H9 (cell line): ENCODE measurements around the gene NFAM1. TPM values are rescaled to one million over a fixed set of nuclear protein-coding genes. Genes with fewer than 3 reads are reported as not detected.

Experiments
- DNase-seq: peaks from one replicate; pipeline ENCODE4 v3.0.0-alpha.2; 2017
- H2AFZ ChIP-seq: one replicate; pipeline ENCODE4 v1.6.1; 2013; ENCODE audit warnings: mild to moderate bottlenecking, low read length, control low read depth, moderate library complexity
- H2AK5ac ChIP-seq: 2 replicates; pipeline ENCODE4 v1.6.1; 2013; ENCODE audit warnings: low read length, control low read depth, mixed read lengths; ENCODE audit not compliant: insufficient read length
- H2BK120ac ChIP-seq: one replicate; pipeline ENCODE4 v1.6.1; 2013; ENCODE audit warnings: low read depth, mild to moderate bottlenecking, low read length, control low read depth, inconsistent platforms; ENCODE audit not compliant: poor library complexity, severe bottlenecking
- H2BK12ac ChIP-seq: 2 replicates; pipeline ENCODE4 v1.6.1; 2013; ENCODE audit warnings: low read length, control low read depth, mixed read lengths, low read depth; ENCODE audit not compliant: insufficient read length
- H2BK15ac ChIP-seq: 2 replicates; pipeline ENCODE4 v1.6.1; 2013; ENCODE audit warnings: low read depth, low read length, control low read depth
- H2BK20ac ChIP-seq: one replicate; pipeline ENCODE4 v1.6.1; 2013; ENCODE audit warnings: low read depth, mild to moderate bottlenecking, low read length, control low read depth, inconsistent platforms; ENCODE audit not compliant: poor library complexity, severe bottlenecking
- H2BK5ac ChIP-seq: 2 replicates; pipeline ENCODE4 v1.6.1; 2013; ENCODE audit warnings: low read length, control low read depth, mixed read lengths; ENCODE audit not compliant: insufficient read length
- H3K14ac ChIP-seq: 2 replicates; pipeline ENCODE4 v1.6.1; 2013; ENCODE audit warnings: low read length, control low read depth; ENCODE audit not compliant: insufficient read depth
- H3K18ac ChIP-seq: 2 replicates; pipeline ENCODE4 v1.6.1; 2013; ENCODE audit warnings: low read depth, mild to moderate bottlenecking, mixed read lengths, low read length, control low read depth; ENCODE audit not compliant: insufficient read length
- H3K23ac ChIP-seq: 2 replicates; pipeline ENCODE4 v1.6.1; 2013; ENCODE audit warnings: low read length, control low read depth, mixed read lengths, low read depth; ENCODE audit not compliant: insufficient read length
- H3K23me2 ChIP-seq: 2 replicates; pipeline ENCODE4 v1.6.1; 2013; ENCODE audit warnings: low read depth, mild to moderate bottlenecking, mixed read lengths, low read length, control low read depth; ENCODE audit not compliant: insufficient read length, poor library complexity, severe bottlenecking
- H3K27ac ChIP-seq: 2 replicates; pipeline ENCODE4 v1.5.1; 2013; ENCODE audit warnings: low read length, control low read depth, mixed read lengths, low read depth; ENCODE audit not compliant: insufficient read length
- H3K27me3 ChIP-seq: 2 replicates; pipeline ENCODE4 v1.6.1; 2013; ENCODE audit warnings: low read length, control low read depth, inconsistent platforms; ENCODE audit not compliant: insufficient read depth
- H3K4ac ChIP-seq: 2 replicates; pipeline ENCODE4 v1.6.1; 2013; ENCODE audit warnings: low read depth, mild to moderate bottlenecking, control low read depth, inconsistent platforms, low read length, moderate library complexity
- H3K4me1 ChIP-seq: 2 replicates; pipeline ENCODE4 v1.6.1; 2013; ENCODE audit warnings: low read length, control low read depth, inconsistent platforms; ENCODE audit not compliant: insufficient read depth
- H3K4me2 ChIP-seq: 2 replicates; pipeline ENCODE4 v1.6.1; 2013; ENCODE audit warnings: low read length, control low read depth, mixed read lengths; ENCODE audit not compliant: insufficient read length, insufficient read depth
- H3K56ac ChIP-seq: 2 replicates; pipeline ENCODE4 v1.6.1; 2013; ENCODE audit warnings: low read depth, mild to moderate bottlenecking, mixed read lengths, low read length, control low read depth; ENCODE audit not compliant: insufficient read length
- H3K79me1 ChIP-seq: 2 replicates; pipeline ENCODE4 v1.6.1; 2013; ENCODE audit warnings: low read depth, mild to moderate bottlenecking, moderate library complexity, low read length, control low read depth, inconsistent platforms; ENCODE audit not compliant: insufficient read depth, poor library complexity, severe bottlenecking
- H3K79me2 ChIP-seq: 2 replicates; pipeline ENCODE4 v1.6.1; 2013; ENCODE audit warnings: low read length, control low read depth, inconsistent platforms; ENCODE audit not compliant: insufficient read depth
- H3K9ac ChIP-seq: 2 replicates; pipeline ENCODE4 v1.6.1; 2013; ENCODE audit warnings: low read length, control low read depth, mixed read lengths; ENCODE audit not compliant: insufficient read length; ENCODE audit errors: extremely low read depth
- H3K9me3 ChIP-seq: one replicate; pipeline ENCODE4 v1.6.1; 2013; ENCODE audit warnings: low read depth, low read length, inconsistent platforms; ENCODE audit not compliant: control insufficient read depth
- H3T11ph ChIP-seq: one replicate; pipeline ENCODE4 v1.6.1; 2013; ENCODE audit warnings: mild to moderate bottlenecking, low read length, control low read depth, inconsistent platforms
- H4K20me1 ChIP-seq: one replicate; pipeline ENCODE4 v1.6.1; 2013; ENCODE audit not compliant: control insufficient read depth, insufficient read length, insufficient read depth
- H4K5ac ChIP-seq: 2 replicates; pipeline ENCODE4 v1.6.1; 2013; ENCODE audit warnings: low read depth, mild to moderate bottlenecking, mixed read lengths, low read length, control low read depth; ENCODE audit not compliant: insufficient read length
- H4K8ac ChIP-seq: replicated peaks from 2 replicates; pipeline ENCODE4 v1.6.1; 2013; ENCODE audit warnings: low read length, control low read depth, mixed read lengths, low read depth; ENCODE audit not compliant: insufficient read length
- H4K91ac ChIP-seq: 2 replicates; pipeline ENCODE4 v1.6.1; 2013; ENCODE audit warnings: low read depth, mild to moderate bottlenecking, moderate library complexity, mixed read lengths, low read length, control low read depth; ENCODE audit not compliant: insufficient read length
- H3K27ac Mint-ChIP-seq, 3 experiments: 2 replicates in 2 of 3; 3 replicates in 1 of 3; pipeline ENCODE4 v1.8.0; 2020 to 2021; ENCODE audit warnings: mixed read lengths in 3 of 3, mild to moderate bottlenecking in 1 of 3, moderate library complexity in 1 of 3
- H3K27me3 Mint-ChIP-seq: 2 replicates; pipeline ENCODE4 v1.8.0; 2021; ENCODE audit warnings: low read depth, mild to moderate bottlenecking, moderate library complexity, mixed read lengths
- H3K36me3 Mint-ChIP-seq, 3 experiments: 2 replicates in 2 of 3; 3 replicates in 1 of 3; pipeline ENCODE4 v1.8.0; 2020 to 2021; ENCODE audit warnings: low read depth in 3 of 3, mixed read lengths in 3 of 3; ENCODE audit not compliant: insufficient read depth in 1 of 3
- H3K4me1 Mint-ChIP-seq, 2 experiments: 2 replicates each; pipeline ENCODE4 v1.8.0; 2020; ENCODE audit warnings: mixed read lengths in 2 of 2
- H3K4me3 Mint-ChIP-seq, 2 experiments: 2 replicates in 1 of 2; 3 replicates in 1 of 2; pipeline ENCODE4 v1.8.0; 2020 to 2021; ENCODE audit warnings: mild to moderate bottlenecking in 2 of 2, mixed read lengths in 2 of 2, moderate library complexity in 1 of 2
- H3K9me3 Mint-ChIP-seq, 2 experiments: 2 replicates in 1 of 2; 3 replicates in 1 of 2; pipeline ENCODE4 v1.8.0; 2020; ENCODE audit warnings: mild to moderate bottlenecking in 2 of 2, mixed read lengths in 2 of 2, moderate library complexity in 1 of 2
- CTCF ChIP-seq: fragments of 200-600 bp; sonication (generic); conservative IDR thresholded peaks from 3 replicates; pipeline ENCODE4 v1.8.0; 2021; ENCODE audit warnings: antibody characterized with exemption, mild to moderate bottlenecking
- WGBS: extraction: QIAGEN DNeasy Blood & Tissue Kit; methylation state at CpG from one replicate; pipeline ENCODE4 v1.1.7; 2013; ENCODE audit warnings: missing lambda C conversion rate, low lambda C conversion rate, mixed read lengths; ENCODE audit not compliant: insufficient read length; ENCODE audit errors: extremely low coverage; 5-methylcytosine and 5-hydroxymethylcytosine counted together
- total RNA-seq: library from RNA; stranded (reverse); gene quantifications from 2 replicates; pipeline ENCODE4 v1.2.1, GENCODE V29; 2021

NFAM1 gene
- total RNA-seq, 1 experiment from 2014 or later = 0.68 TPM

GRCh38 chr22:42425989-42426355 lies 6.2 kb downstream of the NFAM1 start:
- H3K4me1 Mint-ChIP-seq = peaks cover 21 to 49% of the 10 kb centered on the region in 2 experiments
- Histone ChIP-seq H3K79me1 (no peaks in the 10 kb centered on the region), H3K27me3 (no peaks in the 10 kb centered on the region), H2BK15ac (no peak overlapping the region; the same call in 1 of the 2 replicates), H3K4me1 (peaks cover 3% of the 10 kb centered on the region; the same call in 1 of the 2 replicates), H3K79me2 (no peaks in the 10 kb centered on the region), H4K91ac (no peak overlapping the region), H2BK120ac (no peak overlapping the region), H3K4ac (no peak overlapping the region), H2AK5ac (no peak overlapping the region), H3K14ac (0 out of 2 replicates have a peak overlapping the region, but pooled peaks have one; percentile 12), H3K9ac (no peak overlapping the region), H3K23me2 (no peaks in the 10 kb centered on the region), H3T11ph (no peak overlapping the region), H3K18ac (no peak overlapping the region), H2AFZ (no peak overlapping the region), H3K27ac (no peak overlapping the region), H3K56ac (no peak overlapping the region), H3K23ac (no peak overlapping the region), H4K5ac (no peak overlapping the region), H2BK12ac (no peak overlapping the region), H3K4me2 (no peak overlapping the region), H3K9me3 (no peaks in the 10 kb centered on the region), H4K8ac (no peak overlapping the region), H2BK5ac (no peak overlapping the region), H4K20me1 (no peaks in the 10 kb centered on the region), H2BK20ac (no peak overlapping the region)
- H3K27ac Mint-ChIP-seq = peak overlapping the region in 1 of 3 experiments; percentile 34; a peak in 2 of 7 replicates
- WGBS = no CpG with 5 or more reads among the region's 3 CpGs
- no peaks in the 10 kb centered on the region; a peak in 1 of 5 replicates for H3K9me3 Mint-ChIP-seq
- peaks cover 42% of the 10 kb centered on the region for H3K27me3 Mint-ChIP-seq
- DNase-seq = no peak
- TF ChIP-seq CTCF = no peak
- no peak overlapping the region for H3K4me3 Mint-ChIP-seq
- no peaks in the 10 kb centered on the region for H3K36me3 Mint-ChIP-seq
